K562 (cell line): ENCODE results near the gene GSTM1. TPM values are rescaled to one million over a fixed set of nuclear protein-coding genes. Genes with fewer than 3 reads are reported as not detected.

Experiments
- CCNT2 ChIP-seq: IDR thresholded peaks from 2 replicates; pipeline ENCODE4 v1.6.1; 2011; ENCODE audit warnings: borderline replicate concordance, low read depth, mild to moderate bottlenecking, moderate library complexity, mixed read lengths, low read length; ENCODE audit not compliant: insufficient read length; ENCODE audit errors: extremely low read depth
- CEBPZ ChIP-seq: fragments of 150-350 bp; IDR thresholded peaks from 2 replicates; pipeline ENCODE4 v1.6.1; 2014; ENCODE audit warnings: low read depth, mild to moderate bottlenecking, low read length, borderline replicate concordance
- CREB1 ChIP-seq, 2 experiments: sonication (generic) in 1 of 2; formaldehyde crosslinking in 1 of 2; IDR thresholded peaks; 2 replicates each; pipeline versions ENCODE4 v1.6.1 to v1.8.0; 2012 to 2022; ENCODE audit warnings: inconsistent platforms in 1 of 2, mild to moderate bottlenecking in 1 of 2, missing genetic modification reagents in 1 of 2, moderate library complexity in 1 of 2
- HMGN3 ChIP-seq: IDR thresholded peaks from 2 replicates; pipeline ENCODE4 v1.6.1; 2011; ENCODE audit warnings: borderline replicate concordance, low read depth, mild to moderate bottlenecking, mixed read lengths, low read length; ENCODE audit not compliant: insufficient read length; ENCODE audit errors: extremely low read depth
- HNRNPH1 ChIP-seq: fragments of 200-400 bp; formaldehyde crosslinking; optimal IDR thresholded peaks from 2 replicates; pipeline ENCODE3; 2017; ENCODE audit warnings: low read depth, mild to moderate bottlenecking, low read length, moderate library complexity
- JUNB ChIP-seq: fragments of 450-650 bp; formaldehyde crosslinking; conservative IDR thresholded peaks from 2 replicates; pipeline ENCODE4 v1.4.0; 2020; ENCODE audit warnings: mild to moderate bottlenecking
- PATZ1 ChIP-seq: fragments of 250-450 bp; sonication (Bioruptor Pico); IDR thresholded peaks from 2 replicates; pipeline ENCODE4 v1.5.0; 2020; ENCODE audit warnings: mild to moderate bottlenecking, borderline replicate concordance
- POLR2A ChIP-seq: fragments of 450-650 bp; conservative IDR thresholded peaks from 2 replicates; pipeline ENCODE4 v1.6.1; 2016
- PREB ChIP-seq: sonication (generic); formaldehyde crosslinking; IDR thresholded peaks from 2 replicates; pipeline ENCODE4 v1.8.1; 2023; ENCODE audit warnings: mild to moderate bottlenecking, missing genetic modification reagents
- RHOXF2B ChIP-seq: fragments of 250-450 bp; sonication (Bioruptor Pico); conservative IDR thresholded peaks from 2 replicates; pipeline ENCODE4 v1.5.1; 2021
- TAF15 ChIP-seq: fragments of 200-400 bp; formaldehyde crosslinking; IDR thresholded peaks from 2 replicates; pipeline ENCODE4 v1.6.1; 2017; ENCODE audit warnings: mild to moderate bottlenecking, low read depth, low read length, moderate library complexity
- XRCC5 ChIP-seq: fragments of 200-400 bp; formaldehyde crosslinking; IDR thresholded peaks from 2 replicates; pipeline ENCODE4 v1.6.1; 2017; ENCODE audit warnings: low read depth, mild to moderate bottlenecking, low read length
- polyA plus RNA-seq, 8 experiments: library from polyadenylated mRNA; depleted of rRNA in 4 of 8; stranded (reverse) in 5 of 8; unstranded in 3 of 8; fragments of >200 nt; fragmentation: Nextera tagmentation in 2 of 8; fragmentation: Illumina TruSeq in 1 of 8; extraction: Ambion mirVana in 2 of 8; extraction: Trizol in 1 of 8; gene quantifications; 2 replicates each; pipeline versions ENCODE4 v1.2.1 to v1.2.3, GENCODE V29; 2011 to 2014; ENCODE audit warnings: inconsistent platforms in 1 of 8, missing spikeins in 1 of 8
- total RNA-seq, 7 experiments: library from RNA; depleted of rRNA in 6 of 7; stranded (reverse); fragments of >200 nt in 6 of 7; fragmentation: Illumina TruSeq in 2 of 7; extraction: Trizol in 2 of 7; gene quantifications; 2 replicates each; pipeline versions ENCODE4 v1.2.1 to v1.2.3, GENCODE V29; 2011 to 2021; ENCODE audit warnings: low replicate concordance in 1 of 7

The GSTM1 gene
- total and polyA plus RNA-seq, 9 of the 15 experiments (the other 6 are each of a cell fraction or from before 2014, with no cell fraction given): not detected

GRCh38 chr1:109719337-109719837, 31.8 kb downstream of the GSTM1 start (continued):
- TF ChIP-seq POLR2A: no peak
- TF ChIP-seq CCNT2: no peak
- TF ChIP-seq CREB1 (IDR thresholded peaks at IDR 0.05): no peak
- TF ChIP-seq CREB1 (CRISPR knock-in tag; IDR thresholded peaks at IDR 0.05): no peak
- TF ChIP-seq JUNB (CRISPR knock-in tag): peak; percentile 72
- TF ChIP-seq XRCC5: no peak
- TF ChIP-seq HNRNPH1: no peak
- no peak for TF ChIP-seq TAF15
- no peak for TF ChIP-seq CEBPZ
- no peak for TF ChIP-seq PREB (CRISPR knock-in tag)
- no peak for TF ChIP-seq HMGN3
- no peak for TF ChIP-seq PATZ1 (CRISPR knock-in tag)
- no peak for TF ChIP-seq RHOXF2B (CRISPR knock-in tag)
